GM21825 (cell line): ENCODE data around the gene SEMA5A.

Experiments used
- ATAC-seq: cut with Tn5 transposase; IDR thresholded peaks from one replicate; pipeline ENCODE4 v1.9.1; 2021; ENCODE audit warnings: mild to moderate bottlenecking, moderate library complexity; ENCODE audit not compliant: unreplicated experiment

The SEMA5A gene

DNA sequence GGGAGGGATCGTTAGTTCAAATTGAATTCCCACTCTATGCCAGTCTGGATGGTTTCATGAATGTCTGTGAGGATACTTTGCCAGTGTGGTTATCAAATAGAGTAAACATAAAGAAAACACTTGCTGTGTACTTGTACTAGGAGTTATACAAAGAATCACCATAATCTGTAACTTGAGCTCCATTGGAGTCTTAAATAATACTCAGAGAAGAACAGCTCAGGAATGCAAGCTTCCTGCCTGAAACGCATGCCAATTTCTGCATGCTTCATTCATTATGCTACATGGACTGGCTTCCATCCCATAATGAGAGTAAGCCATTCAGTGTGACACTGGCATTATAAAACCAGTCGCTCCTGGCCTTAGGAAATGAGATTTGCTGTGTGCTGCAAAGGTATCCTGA lies 351.4 kb downstream of the SEMA5A start:
- no peak for ATAC-seq

DNA sequence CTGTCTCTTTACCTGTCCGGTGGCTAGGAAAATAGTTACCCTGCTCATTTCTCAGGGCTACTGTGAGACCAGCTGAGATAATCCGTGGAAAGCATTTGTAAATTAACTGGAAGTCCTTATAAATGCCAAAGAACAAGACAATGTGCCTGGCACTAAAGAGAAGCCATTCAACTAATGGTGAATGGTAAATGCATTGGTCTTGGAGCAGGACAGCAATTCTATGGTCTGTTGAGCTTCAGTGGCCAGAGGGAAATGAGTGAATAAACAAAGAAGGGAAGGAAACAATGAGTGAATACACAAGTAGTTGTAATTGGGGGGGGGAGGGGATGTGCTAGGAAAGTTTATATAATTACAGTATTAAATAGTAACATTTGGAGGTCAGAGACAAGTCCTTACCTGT lies 353.6 kb downstream of the SEMA5A start:
- no peak for ATAC-seq

- ATAC-seq: no peak
These were observed 356.2 kb downstream of the SEMA5A start for GRCh38 chr5:9189681-9190080.

DNA sequence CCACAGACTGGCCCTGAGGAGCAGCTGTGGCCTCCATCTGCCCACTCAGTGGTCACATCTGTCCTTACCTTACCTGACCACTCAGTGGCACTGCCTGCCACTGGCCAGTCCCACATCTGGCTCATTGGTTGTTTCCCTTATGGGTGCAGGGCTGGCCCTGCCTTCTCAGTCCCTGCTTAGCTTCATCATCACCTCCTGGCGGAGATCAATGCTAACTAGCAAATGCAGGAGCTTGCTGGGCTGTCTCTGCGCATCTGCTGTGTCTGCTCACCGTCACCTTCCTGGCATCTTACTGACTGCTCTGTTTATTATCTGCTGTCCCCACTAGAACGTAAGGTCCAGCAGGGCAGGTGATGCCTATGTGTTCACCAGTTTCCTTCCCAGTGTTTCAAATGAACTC lies 356.9 kb downstream of the SEMA5A start:
- ATAC-seq: no peak

- ATAC-seq: no peak
These were observed 357.7 kb downstream of the SEMA5A start for GRCh38 chr5:9188131-9188530.

- no peak for ATAC-seq
These were observed 358.3 kb downstream of the SEMA5A start for GRCh38 chr5:9187614-9188013.

GRCh38 chr5:9186069-9186468 lies 359.8 kb downstream of the SEMA5A start:
- no peak for ATAC-seq

DNA sequence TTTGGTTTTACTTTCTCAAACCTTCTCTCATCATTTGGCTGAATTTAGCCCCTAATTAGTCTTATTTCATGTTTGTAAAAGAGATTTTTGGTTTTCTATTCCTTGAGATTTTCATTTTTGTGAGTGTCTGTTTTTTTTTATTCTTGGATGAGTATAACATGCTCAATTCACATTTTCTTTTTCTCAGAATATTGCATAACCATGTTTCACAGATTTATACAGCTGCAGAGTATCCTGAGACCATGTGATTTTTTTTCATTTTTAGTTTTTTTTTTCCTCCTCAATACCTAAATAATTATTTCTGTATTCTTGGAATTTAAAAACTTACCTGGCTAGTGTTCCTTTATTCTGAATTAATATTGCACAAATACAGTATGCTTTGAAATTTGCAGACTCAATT lies 361.9 kb downstream of the SEMA5A start:
- no peak for ATAC-seq

GRCh38 chr5:9182899-9183695 lies 362.8 kb downstream of the SEMA5A start:
- no peak for ATAC-seq

DNA sequence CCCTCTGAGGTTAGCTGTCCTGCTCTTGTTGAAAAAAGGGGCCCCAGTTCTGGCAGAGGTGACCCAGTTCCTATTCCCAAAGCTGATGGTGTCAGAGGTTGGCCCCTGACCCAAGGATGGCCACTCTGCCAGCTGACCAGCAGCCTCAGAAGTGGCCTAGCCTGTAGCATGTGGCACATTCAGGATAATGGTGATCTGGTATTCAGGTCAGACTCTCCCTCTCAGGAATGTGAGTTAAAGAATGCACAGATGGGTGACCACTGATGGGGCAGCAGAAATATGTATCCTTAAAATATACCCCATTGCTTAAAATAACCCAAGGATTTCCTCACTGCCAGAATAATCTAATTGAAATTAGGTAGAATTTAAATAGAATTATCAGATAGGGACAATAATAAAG lies 369.2 kb downstream of the SEMA5A start:
- ATAC-seq: no peak

DNA sequence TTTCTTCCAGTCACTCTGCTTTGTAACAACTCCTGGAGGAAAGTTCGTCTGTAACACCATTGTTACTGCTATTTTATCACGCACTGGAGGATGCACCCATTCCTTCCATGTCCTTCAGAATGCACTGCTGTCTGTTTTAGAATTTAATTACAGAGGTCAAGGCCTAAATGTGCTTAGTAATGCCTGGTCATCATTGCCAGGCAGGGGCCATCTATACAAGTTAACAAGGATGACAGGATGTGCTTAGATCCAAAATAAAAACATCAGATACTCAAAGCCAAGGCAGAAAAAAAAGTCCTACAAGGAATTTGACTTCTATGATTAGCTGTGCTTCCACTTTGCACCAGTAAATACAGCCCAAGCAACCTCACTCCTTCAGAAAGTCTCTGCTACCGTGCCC lies 371.4 kb downstream of the SEMA5A start:
- ATAC-seq: no peak

DNA sequence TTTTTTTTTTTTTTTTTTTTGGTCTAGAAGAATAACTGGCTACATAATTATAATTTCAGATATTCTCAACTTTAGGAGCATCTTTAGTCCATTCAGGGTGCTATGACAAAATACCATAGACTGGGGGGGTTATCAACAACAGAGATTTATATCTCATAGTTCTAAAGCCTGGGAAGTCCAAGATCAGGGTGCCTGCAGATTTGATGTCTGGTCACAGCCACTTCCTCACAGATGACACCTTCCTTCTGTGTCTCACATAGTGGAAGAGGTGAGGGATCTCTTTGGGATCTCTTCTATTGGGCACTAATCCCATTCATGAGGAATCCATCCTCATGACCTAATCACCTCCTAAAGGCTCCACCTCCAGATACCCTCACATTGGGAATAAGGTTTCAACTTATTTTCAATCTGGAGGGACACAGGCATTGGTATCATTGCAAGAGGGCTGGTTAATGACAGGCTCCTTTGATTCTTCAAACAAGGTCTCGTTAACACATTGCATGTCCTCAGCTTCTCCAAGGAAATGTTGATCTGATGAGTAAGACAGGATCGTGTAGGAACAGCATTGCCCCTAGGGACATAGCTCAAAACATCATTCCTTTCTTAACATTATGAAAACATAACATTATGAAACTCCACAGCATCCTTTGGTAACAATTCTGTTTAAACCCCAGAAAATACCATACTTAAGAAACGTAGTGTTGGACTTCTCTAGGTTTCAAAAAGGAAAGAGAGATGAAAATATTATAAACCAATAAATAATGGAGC lies 372.4 kb downstream of the SEMA5A start:
- no peak for ATAC-seq

GRCh38 chr5:9170026-9170425 lies 375.8 kb downstream of the SEMA5A start:
- ATAC-seq: no peak

GRCh38 chr5:9169557-9169902 lies 376.3 kb downstream of the SEMA5A start:
- ATAC-seq: no peak

GRCh38 chr5:9168791-9169556 lies 376.9 kb downstream of the SEMA5A start:
- ATAC-seq: no peak

DNA sequence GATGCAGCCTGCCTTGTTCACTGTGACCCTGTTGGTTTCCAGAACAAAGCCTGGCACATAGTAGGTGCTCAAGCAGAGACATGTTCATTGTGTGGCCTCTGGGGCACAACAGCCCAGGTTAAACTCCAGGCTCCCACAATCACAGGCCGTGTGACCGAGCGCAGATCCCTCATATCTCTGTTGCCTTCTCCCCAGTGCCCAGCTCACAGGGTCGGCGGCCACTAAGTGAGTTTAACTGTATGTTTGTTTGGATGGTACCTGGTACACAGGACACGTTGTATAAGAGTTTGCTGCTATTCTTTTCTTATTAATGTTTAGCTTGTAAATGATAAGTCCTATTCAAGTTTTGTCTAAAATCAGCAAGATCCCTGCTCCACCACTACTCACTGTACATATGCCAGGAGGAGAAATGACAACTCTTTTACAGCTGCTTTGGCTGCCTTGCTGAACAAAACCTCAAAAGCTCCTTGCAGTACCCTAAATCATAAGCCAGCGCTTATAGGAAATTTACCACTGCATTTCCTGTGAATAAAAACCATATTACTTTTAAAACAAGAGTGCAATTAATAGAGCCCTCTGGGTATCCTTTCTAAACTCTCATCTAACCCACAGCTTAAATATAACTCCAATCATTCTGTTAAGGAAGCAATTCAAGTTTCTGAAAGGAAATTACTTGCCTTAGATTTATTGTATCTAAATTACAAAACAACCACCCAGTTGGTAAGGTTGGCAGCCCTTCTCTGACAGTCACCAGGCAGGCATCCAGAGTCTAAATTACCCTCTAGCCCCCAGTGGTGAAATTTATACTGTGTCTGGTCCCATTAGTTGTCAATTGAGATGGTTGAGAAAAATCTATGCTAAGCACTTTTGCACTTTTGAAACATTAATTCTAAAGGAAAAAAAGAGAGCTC lies 379.4 kb downstream of the SEMA5A start:
- ATAC-seq: no peak

DNA sequence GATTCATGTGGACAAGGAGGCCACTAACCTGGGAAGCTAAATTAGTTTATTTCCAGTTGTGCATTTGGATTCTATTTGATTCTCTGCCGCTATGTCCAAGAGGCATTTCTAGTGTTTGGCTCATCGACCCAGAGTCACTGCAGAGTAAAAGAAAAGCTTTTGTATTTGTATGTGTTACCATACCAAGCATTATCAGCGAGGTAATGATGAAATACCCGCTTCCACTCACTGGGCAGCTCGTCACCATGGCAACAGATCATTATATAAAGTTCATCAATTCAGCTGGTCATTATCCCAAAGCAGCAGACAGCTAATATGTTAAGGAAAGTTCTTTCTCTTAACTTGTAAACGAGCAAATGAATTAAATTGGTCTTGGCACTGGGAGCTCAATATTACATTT lies 380.3 kb downstream of the SEMA5A start:
- ATAC-seq: no peak

GRCh38 chr5:9160747-9161146 lies 385.1 kb downstream of the SEMA5A start:
- no peak for ATAC-seq

- no peak for ATAC-seq
These were observed 388.1 kb downstream of the SEMA5A start for GRCh38 chr5:9157811-9158210.

GRCh38 chr5:9157020-9157419 lies 388.9 kb downstream of the SEMA5A start:
- no peak for ATAC-seq

GRCh38 chr5:9156282-9156681 lies 389.6 kb downstream of the SEMA5A start:
- no peak for ATAC-seq
